Mammary epithelial cell (primary cell): Measurements from ENCODE around the gene ASXL3.

Experiments
- CTCF ChIP-seq, 2 donors: IDR thresholded peaks in 1 of 2; conservative IDR thresholded peaks in 1 of 2; 2 replicates each; pipeline ENCODE4 v1.5.1; 2011 to 2012; ENCODE audit warnings: inconsistent platforms in 2 of 2, low read length in 2 of 2, mild to moderate bottlenecking in 2 of 2, control low read depth in 1 of 2, low read depth in 1 of 2; ENCODE audit not compliant: insufficient read depth in 1 of 2; ENCODE audit errors: extremely low read depth in 1 of 2
- EZH2 ChIP-seq: IDR thresholded peaks from 2 replicates; pipeline ENCODE4 v1.6.1; 2012; ENCODE audit warnings: low read length, inconsistent platforms, borderline replicate concordance

GRCh38 chr18:33562741-33563140 lies 15.3 kb upstream of the ASXL3 start:
- TF ChIP-seq CTCF (conservative IDR thresholded peaks at IDR 0.05 in 1 of 2, IDR thresholded peaks at IDR 0.05 in 1 of 2; ENCODE audit: extremely low read depth in 1 of 2, insufficient read depth in 1 of 2, low read depth in 1 of 2, low read length in 2 of 2) (no peak), EZH2 (no peak)
